ENCODE data around the gene AFAP1L1.

GRCh38 chr5:149300441-149300840 lies 28.8 kb downstream of the AFAP1L1 start:
- TF ChIP-seq, protein P1, sequence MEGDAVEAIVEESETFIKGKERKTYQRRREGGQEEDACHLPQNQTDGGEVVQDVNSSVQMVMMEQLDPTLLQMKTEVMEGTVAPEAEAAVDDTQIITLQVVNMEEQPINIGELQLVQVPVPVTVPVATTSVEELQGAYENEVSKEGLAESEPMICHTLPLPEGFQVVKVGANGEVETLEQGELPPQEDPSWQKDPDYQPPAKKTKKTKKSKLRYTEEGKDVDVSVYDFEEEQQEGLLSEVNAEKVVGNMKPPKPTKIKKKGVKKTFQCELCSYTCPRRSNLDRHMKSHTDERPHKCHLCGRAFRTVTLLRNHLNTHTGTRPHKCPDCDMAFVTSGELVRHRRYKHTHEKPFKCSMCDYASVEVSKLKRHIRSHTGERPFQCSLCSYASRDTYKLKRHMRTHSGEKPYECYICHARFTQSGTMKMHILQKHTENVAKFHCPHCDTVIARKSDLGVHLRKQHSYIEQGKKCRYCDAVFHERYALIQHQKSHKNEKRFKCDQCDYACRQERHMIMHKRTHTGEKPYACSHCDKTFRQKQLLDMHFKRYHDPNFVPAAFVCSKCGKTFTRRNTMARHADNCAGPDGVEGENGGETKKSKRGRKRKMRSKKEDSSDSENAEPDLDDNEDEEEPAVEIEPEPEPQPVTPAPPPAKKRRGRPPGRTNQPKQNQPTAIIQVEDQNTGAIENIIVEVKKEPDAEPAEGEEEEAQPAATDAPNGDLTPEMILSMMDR (IDR thresholded peaks at IDR 0.05) = no peak
- TF ChIP-seq, protein P2, sequence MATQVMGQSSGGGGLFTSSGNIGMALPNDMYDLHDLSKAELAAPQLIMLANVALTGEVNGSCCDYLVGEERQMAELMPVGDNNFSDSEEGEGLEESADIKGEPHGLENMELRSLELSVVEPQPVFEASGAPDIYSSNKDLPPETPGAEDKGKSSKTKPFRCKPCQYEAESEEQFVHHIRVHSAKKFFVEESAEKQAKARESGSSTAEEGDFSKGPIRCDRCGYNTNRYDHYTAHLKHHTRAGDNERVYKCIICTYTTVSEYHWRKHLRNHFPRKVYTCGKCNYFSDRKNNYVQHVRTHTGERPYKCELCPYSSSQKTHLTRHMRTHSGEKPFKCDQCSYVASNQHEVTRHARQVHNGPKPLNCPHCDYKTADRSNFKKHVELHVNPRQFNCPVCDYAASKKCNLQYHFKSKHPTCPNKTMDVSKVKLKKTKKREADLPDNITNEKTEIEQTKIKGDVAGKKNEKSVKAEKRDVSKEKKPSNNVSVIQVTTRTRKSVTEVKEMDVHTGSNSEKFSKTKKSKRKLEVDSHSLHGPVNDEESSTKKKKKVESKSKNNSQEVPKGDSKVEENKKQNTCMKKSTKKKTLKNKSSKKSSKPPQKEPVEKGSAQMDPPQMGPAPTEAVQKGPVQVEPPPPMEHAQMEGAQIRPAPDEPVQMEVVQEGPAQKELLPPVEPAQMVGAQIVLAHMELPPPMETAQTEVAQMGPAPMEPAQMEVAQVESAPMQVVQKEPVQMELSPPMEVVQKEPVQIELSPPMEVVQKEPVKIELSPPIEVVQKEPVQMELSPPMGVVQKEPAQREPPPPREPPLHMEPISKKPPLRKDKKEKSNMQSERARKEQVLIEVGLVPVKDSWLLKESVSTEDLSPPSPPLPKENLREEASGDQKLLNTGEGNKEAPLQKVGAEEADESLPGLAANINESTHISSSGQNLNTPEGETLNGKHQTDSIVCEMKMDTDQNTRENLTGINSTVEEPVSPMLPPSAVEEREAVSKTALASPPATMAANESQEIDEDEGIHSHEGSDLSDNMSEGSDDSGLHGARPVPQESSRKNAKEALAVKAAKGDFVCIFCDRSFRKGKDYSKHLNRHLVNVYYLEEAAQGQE (IDR thresholded peaks at IDR 0.05; ENCODE audit: insufficient read depth in 1 of 2, low read depth in 2 of 2, low read length in 1 of 2) = no peak
- TF ChIP-seq POLR2AphosphoS5 (IDR thresholded peaks at IDR 0.05; ENCODE audit: low read depth, low read length) = no peak
